K562 (cell line): Measurements from ENCODE around the gene RPL39. TPM values are rescaled to one million over a fixed set of nuclear protein-coding genes. Genes with fewer than 3 reads are reported as not detected.

ENCODE experiments used
- ATAC-seq: fragments of 200-7000 bp; cut with Tn5 transposase; 3 replicates; pipeline ENCODE4 v1.9.1; 2020; ENCODE audit warnings: moderate library complexity
- BruUV-seq: library from RNA; stranded (reverse); fragments of 400-500 nt; replicated peaks from 2 replicates; lab custom pipeline; 2021; lab: Mats Ljungman, UMichigan
- CTCF ChIA-PET: fragments of 300-600 bp; formaldehyde crosslinking; extraction: SDS; loops from one replicate; lab custom pipeline; 2021; ENCODE audit warnings: low intra/inter-chr PET ratio; lab: Yijun Ruan, JAX
- POLR2A ChIA-PET: fragments of 300-600, 350-650 bp; sonication (Branson Sonifier 250); formaldehyde crosslinking; extraction: SDS; loops from one replicate; lab custom pipeline; 2021; ENCODE audit warnings: antibody characterized with exemption, inconsistent platforms; lab: Yijun Ruan, JAX
- DNase-seq, 4 experiments: peaks; one replicate each; pipeline versions ENCODE4 v3.0.0 to v3.0.0-alpha.2; 2011 to 2018; ENCODE audit warnings: low spot score in 3 of 4, mixed read lengths in 3 of 4; ENCODE audit errors: extremely low read depth in 1 of 4
- FAIRE-seq: peaks from 2 replicates; lab custom pipeline; 2011; peaks lifted over from hg19 to GRCh38; lab: Jason Lieb, UNC
- H2AFZ ChIP-seq: 2 replicates; pipeline ENCODE4 v1.6.0; 2011; ENCODE audit warnings: low read depth, low read length, control low read depth, inconsistent platforms
- H3K27ac ChIP-seq: fragments of 200-600 bp; 3 replicates; pipeline ENCODE4 v1.8.0; 2011; ENCODE audit warnings: low read depth, mild to moderate bottlenecking, control low read depth, inconsistent platforms, low read length, moderate library complexity, mixed read lengths; ENCODE audit errors: extremely low read depth
- H3K27me3 ChIP-seq, 2 experiments: fragments of 300-600 bp in 1 of 2; 2 replicates in 1 of 2; 3 replicates in 1 of 2; pipeline versions ENCODE4 v1.6.0 to v1.8.0; 2011; ENCODE audit warnings: inconsistent platforms in 2 of 2, low read length in 2 of 2, mild to moderate bottlenecking in 1 of 2, mixed read lengths in 1 of 2, moderate library complexity in 1 of 2; ENCODE audit not compliant: control insufficient read depth in 2 of 2, insufficient read depth in 2 of 2
- H3K36me3 ChIP-seq: fragments of 300-600 bp; 3 replicates; pipeline ENCODE4 v1.8.0; 2011; ENCODE audit warnings: mild to moderate bottlenecking, low read length, inconsistent platforms; ENCODE audit not compliant: control insufficient read depth, insufficient read depth
- H3K4me1 ChIP-seq, 2 experiments: fragments of 200-600 bp in 1 of 2; replicated peaks in 1 of 2; 2 replicates in 1 of 2; 3 replicates in 1 of 2; pipeline versions ENCODE4 v1.5.1 to v1.8.0; 2011; ENCODE audit warnings: inconsistent platforms in 2 of 2, low read length in 2 of 2, mild to moderate bottlenecking in 1 of 2, mixed read lengths in 1 of 2, moderate library complexity in 1 of 2; ENCODE audit not compliant: control insufficient read depth in 2 of 2, insufficient read depth in 2 of 2
- H3K4me2 ChIP-seq: 2 replicates; pipeline ENCODE4 v1.6.1; 2011; ENCODE audit warnings: low read length, control low read depth, inconsistent platforms, mixed read lengths; ENCODE audit not compliant: insufficient read depth
- H3K4me3 ChIP-seq: fragments of 200-600 bp; sonication (generic), shearing (Covaris generic); 2 replicates; pipeline ENCODE4 v1.5.1; 2016; ENCODE audit warnings: control low read depth, inconsistent platforms
- H3K79me2 ChIP-seq: fragments of 200-600 bp; 3 replicates; pipeline ENCODE4 v1.8.0; 2011; ENCODE audit warnings: low read length, inconsistent platforms; ENCODE audit not compliant: control insufficient read depth, insufficient read depth
- H3K9ac ChIP-seq, 2 experiments: 2 replicates each; pipeline versions ENCODE4 v1.6.0 to v1.6.1; 2011; ENCODE audit warnings: low read depth in 2 of 2, low read length in 2 of 2, control low read depth in 1 of 2, inconsistent platforms in 1 of 2, mild to moderate bottlenecking in 1 of 2, mixed read lengths in 1 of 2; ENCODE audit not compliant: insufficient read depth in 1 of 2
- H3K9me1 ChIP-seq: one replicate; pipeline ENCODE4 v1.6.0; 2011; ENCODE audit warnings: inconsistent platforms, mild to moderate bottlenecking, low read length, moderate library complexity; ENCODE audit not compliant: control insufficient read depth, insufficient read depth
- H3K9me3 ChIP-seq: replicated peaks from 2 replicates; pipeline ENCODE4 v1.5.1; 2011; ENCODE audit warnings: low read depth, low read length, inconsistent platforms; ENCODE audit not compliant: control insufficient read depth, insufficient read depth
- H4K20me1 ChIP-seq: replicated peaks from 2 replicates; pipeline ENCODE4 v1.6.1; 2011; ENCODE audit warnings: low read length, inconsistent platforms, mixed read lengths; ENCODE audit not compliant: control insufficient read depth, insufficient read depth
- ETV1 ChIP-seq: fragments of 450-650 bp; conservative IDR thresholded peaks from 2 replicates; pipeline ENCODE4 v1.6.1; 2016; ENCODE audit warnings: missing genetic modification characterization, control low read depth, low read depth, missing compliant biosample characterization
- KLF16 ChIP-seq: IDR thresholded peaks from 2 replicates; pipeline ENCODE4 v1.6.1; 2016; ENCODE audit warnings: antibody characterized with exemption
- MCM3 ChIP-seq: fragments of 450-650 bp; IDR thresholded peaks from 2 replicates; pipeline ENCODE4 v1.6.1; 2016
- WGBS: fragments of 100-300 bp; shearing (Covaris generic); methylation state at CpG from one replicate; pipeline ENCODE4 v1.1.6; 2016; ENCODE audit warnings: low coverage, mixed read lengths; ENCODE audit not compliant: insufficient coverage; ENCODE audit errors: missing lambda C conversion rate; 5-methylcytosine and 5-hydroxymethylcytosine counted together
- in situ Hi-C: fragments of 300-500 bp; cut with MboI; formaldehyde crosslinking; loops from 4 replicates; pipeline ENCODE4 v1.15.0; 2018; ENCODE audit warnings: inconsistent platforms, mixed read lengths
- intact Hi-C: fragments of 100-400 bp; cut with micrococcal nuclease; formaldehyde crosslinking; loops from 2 replicates; pipeline ENCODE4 v1.14.2; 2022
- polyA plus RNA-seq, 8 experiments: library from polyadenylated mRNA; depleted of rRNA in 4 of 8; stranded (reverse) in 5 of 8; unstranded in 3 of 8; fragments of >200 nt; fragmentation: Nextera tagmentation in 2 of 8; fragmentation: Illumina TruSeq in 1 of 8; extraction: Ambion mirVana in 2 of 8; extraction: Trizol in 1 of 8; gene quantifications; 2 replicates each; pipeline versions ENCODE4 v1.2.1 to v1.2.3, GENCODE V29; 2011 to 2014; ENCODE audit warnings: inconsistent platforms in 1 of 8, missing spikeins in 1 of 8
- total RNA-seq, 7 experiments: library from RNA; depleted of rRNA in 6 of 7; stranded (reverse); fragments of >200 nt in 6 of 7; fragmentation: Illumina TruSeq in 2 of 7; extraction: Trizol in 2 of 7; gene quantifications; 2 replicates each; pipeline versions ENCODE4 v1.2.1 to v1.2.3, GENCODE V29; 2011 to 2021; ENCODE audit warnings: low replicate concordance in 1 of 7
- TF ChIP-seq, protein P1 (sequence below): IDR thresholded peaks from 3 replicates; pipeline ENCODE4 v1.6.1; 2011; ENCODE audit warnings: borderline replicate concordance, mild to moderate bottlenecking; ENCODE audit not compliant: insufficient read length, insufficient read depth

The RPL39 gene
- total and polyA plus RNA-seq, 9 of the 15 experiments (the other 6 are each of a cell fraction or from before 2014, with no cell fraction given) = 1,382 to 5,043 (median 3,226) TPM

DNA sequence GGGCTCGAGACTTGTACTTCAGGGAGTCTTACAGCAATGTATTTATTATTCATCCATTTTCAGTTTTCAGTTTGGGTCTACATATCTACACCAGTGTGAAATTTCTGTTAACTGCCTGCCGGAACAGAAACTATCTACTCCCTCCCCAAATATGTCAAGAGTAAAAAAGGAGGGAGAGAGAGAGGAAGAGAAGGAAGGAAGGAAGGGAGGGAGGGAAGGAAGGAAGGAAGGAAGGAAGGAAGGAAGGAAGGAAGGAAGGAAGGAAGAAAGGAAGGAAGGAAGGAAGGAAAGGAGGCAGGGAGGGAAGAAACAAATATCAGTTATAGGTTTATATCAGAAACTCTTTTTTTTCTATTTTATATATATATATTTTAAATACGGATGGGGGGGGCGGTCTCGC, 12.6 kb downstream of the RPL39 start:
- Histone ChIP-seq H3K4me3 (no peak overlapping the region), H3K27me3 (no peaks in the 10 kb centered on the region), H3K79me2 (no peaks in the 10 kb centered on the region), H3K4me2 (no peak overlapping the region), H4K20me1 (peaks cover 6% of the 10 kb centered on the region; the same call in 1 of the 2 replicates), H3K9ac (no peak overlapping the region), H3K9me3 (no peaks in the 10 kb centered on the region), H3K36me3 (peaks cover 20% of the 10 kb centered on the region; the same call in 2 of the 3 replicates), H2AFZ (no peak overlapping the region), H3K9me1 (no peaks in the 10 kb centered on the region), H3K4me1 (no peaks in the 10 kb centered on the region; a peak in 1 of 5 replicates), H3K27ac (no peak overlapping the region)
- TF ChIP-seq ETV1 (tag) (no peak), KLF16 (no peak), MCM3 (no peak)
- TF ChIP-seq, protein P1, sequence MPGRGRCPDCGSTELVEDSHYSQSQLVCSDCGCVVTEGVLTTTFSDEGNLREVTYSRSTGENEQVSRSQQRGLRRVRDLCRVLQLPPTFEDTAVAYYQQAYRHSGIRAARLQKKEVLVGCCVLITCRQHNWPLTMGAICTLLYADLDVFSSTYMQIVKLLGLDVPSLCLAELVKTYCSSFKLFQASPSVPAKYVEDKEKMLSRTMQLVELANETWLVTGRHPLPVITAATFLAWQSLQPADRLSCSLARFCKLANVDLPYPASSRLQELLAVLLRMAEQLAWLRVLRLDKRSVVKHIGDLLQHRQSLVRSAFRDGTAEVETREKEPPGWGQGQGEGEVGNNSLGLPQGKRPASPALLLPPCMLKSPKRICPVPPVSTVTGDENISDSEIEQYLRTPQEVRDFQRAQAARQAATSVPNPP = no peak
- no peak for ATAC-seq
- FAIRE-seq = no peak
- BruUV-seq = no TSS peak
- intact Hi-C loops = loop anchor here (1.0 to 2.0 kb wide), 2 partner anchors 169 to 262 kb away; no protein-coding TSS in a partner anchor
- 79% methylated on average over 2 of the region's 5 CpGs for WGBS
- POLR2A ChIA-PET = interaction anchor here (1.2 to 1.6 kb wide), 2 partner anchors 9 to 13 kb away, joined by 4 to 7 read pairs; partner anchors contain the start of gene RPL39
- in situ Hi-C loops = no loop called here
- no peak for DNase-seq
- CTCF ChIA-PET = no interaction called here
